Heart left ventricle (tissue), 16 donors: ENCODE measurements around the gene KLK14. TPM values are rescaled to one million over a fixed set of nuclear protein-coding genes. Genes with fewer than 3 reads are reported as not detected.

Experiments used
- ATAC-seq, 4 donors: fragments of 200-7000 bp; cut with Tn5 transposase; one replicate each; pipeline ENCODE4 v1.9.1; 2020 to 2022; ENCODE audit warnings: moderate library complexity in 4 of 4, mild to moderate bottlenecking in 3 of 4, moderate number of reproducible peaks in 1 of 4
- DNase-seq, 5 donors: peaks; one replicate each; pipeline ENCODE4 v3.0.0-alpha.2; 2020
- H3K27ac ChIP-seq, 12 donors: fragments of 200-600 bp; sonication (generic) in 4 of 12; one replicate each; pipeline versions ENCODE4 v1.5.0 to v1.8.0; 2016 to 2022; ENCODE audit warnings: mild to moderate bottlenecking in 2 of 12
- H3K27me3 ChIP-seq, 9 donors: fragments of 200-600 bp; sonication (generic) in 2 of 9; one replicate each; pipeline versions ENCODE4 v1.5.1 to v1.8.0; 2016 to 2022; ENCODE audit warnings: mild to moderate bottlenecking in 3 of 9
- H3K36me3 ChIP-seq, 9 donors: fragments of 200-600 bp; sonication (generic) in 2 of 9; one replicate each; pipeline versions ENCODE4 v1.5.0 to v1.8.0; 2018 to 2022; ENCODE audit warnings: mild to moderate bottlenecking in 2 of 9
- H3K4me1 ChIP-seq, 12 donors: fragments of 200-600 bp; sonication (generic) in 4 of 12; one replicate each; pipeline versions ENCODE4 v1.5.0 to v1.8.0; 2016 to 2022; ENCODE audit warnings: mild to moderate bottlenecking in 3 of 12
- H3K4me3 ChIP-seq, 12 donors: fragments of 200-600 bp; sonication (generic) in 4 of 12; one replicate each; pipeline versions ENCODE4 v1.5.0 to v1.8.0; 2017 to 2022; ENCODE audit warnings: mild to moderate bottlenecking in 9 of 12, moderate library complexity in 4 of 12
- H3K9me3 ChIP-seq, 12 donors: fragments of 200-600 bp; sonication (generic) in 4 of 12; one replicate each; pipeline versions ENCODE4 v1.5.0 to v1.8.0; 2016 to 2022; ENCODE audit warnings: mild to moderate bottlenecking in 1 of 12
- CTCF ChIP-seq, 12 donors: fragments of 200-600 bp; sonication (generic) in 4 of 12; IDR thresholded peaks; one replicate each; pipeline versions ENCODE4 v1.5.0 to v1.8.0; 2018 to 2022; ENCODE audit warnings: antibody characterized with exemption in 12 of 12, mild to moderate bottlenecking in 5 of 12
- POLR2A ChIP-seq, 2 donors: fragments of 450-650 bp; IDR thresholded peaks; one replicate each; pipeline ENCODE4 v1.6.1; 2017; ENCODE audit warnings: antibody characterized with exemption in 2 of 2, mild to moderate bottlenecking in 2 of 2, moderate library complexity in 2 of 2
- WGBS, 4 donors: extraction: QIAGEN DNeasy Blood & Tissue Kit in 2 of 4; methylation state at CpG; one replicate each; pipeline versions ENCODE4 v1.1.5 to v1.1.7; 2013 to 2018; 5-methylcytosine and 5-hydroxymethylcytosine counted together
- intact Hi-C, 10 donors: fragments of 100-400 bp; cut with DNase I; formaldehyde crosslinking; loops; one replicate each; pipeline versions ENCODE4 v1.11.1 to v1.14.2; 2022
- polyA plus RNA-seq, 2 donors: library from polyadenylated mRNA; stranded (reverse); fragments of 200-250 nt; gene quantifications; one replicate each; pipeline ENCODE4 v1.2.3, GENCODE V29; 2013
- total RNA-seq, 9 donors: library from RNA; depleted of rRNA in 2 of 9; stranded (reverse); fragments of >200 nt in 2 of 9; fragmentation: NEBNext Ultra II Directional in 3 of 9; extraction: Animal tissue kit (Norgen Biotek cat#: 25700) in 3 of 9; gene quantifications; one replicate each; pipeline versions ENCODE4 v1.1.0 to v1.2.4, GENCODE V29; 2016 to 2023
- donor health status: ischemic (EF 13 %, LVEDD 7.1; RV severe dilation, severe dysfunction).
- donor health status: healthy with polysubstance abuse.
- donor health status: DM: no; HTN: yes; CAD: no.
- donor health status: DM: no; HTN: no; CAD: no.
- donor health status: ischemic (EF 25% LVEDD 6.9; RV normal size, moderate dysfunction).
- donor health status: ischemic (EF 25% LVEDD 5.7; RV mildly dilated, moderate dysfunction).
- donor health status: healthy.
- donor health status: DM: yes; HTN: yes; CAD: no.
- donor health status: ischemic (EF 35%, LVEDD 5.7; RV mildly dilated, moderate dysfunction).
- donor health status: nonischemic (EF 11% LVEDD 7.7; RV severe dilation, severe dysfunction).
- donor health status: DM: yes; HTN: yes; CAD: no.
- donor health status: PGD.
- donor health status: ischemic (EF 29% LVEDD 5.4; RV normal size, mild dysfunction).
- donor health status: nonischemic (EF 23%, LVEDD 6.1; RV moderate dilation, normal function).

Gene KLK14
- total and polyA plus RNA-seq, 11 donors, result 0.17 to 0.64 (median 0.33) TPM; not detected in 4

GRCh38 chr19:51084505-51084904 lies 1.8 kb upstream of the KLK14 start:
- no peak overlapping the region for H3K27ac ChIP-seq
- DNase-seq, result no peak
- no peak overlapping the region for H3K4me3 ChIP-seq
- H3K9me3 ChIP-seq, result no peaks in the 10 kb centered on the region
- H3K36me3 ChIP-seq, result no peaks in the 10 kb centered on the region
- no peak for ATAC-seq
- 75 to 83% (median 78%) methylated on average over 7 of the region's 7 CpGs for WGBS, 4 donors
- peaks cover 0 to 5% (median 1%) of the 10 kb centered on the region in 12 donors for H3K4me1 ChIP-seq
- H3K27me3 ChIP-seq, result no peaks in the 10 kb centered on the region
- no peak for TF ChIP-seq CTCF (IDR thresholded peaks at IDR 0.05)
- TF ChIP-seq POLR2A (IDR thresholded peaks at IDR 0.05), result no peak
- intact Hi-C loops, result loop anchor here in 1 of 10 donors (5.0 kb wide), 1 partner anchor 52 kb away; no protein-coding TSS in a partner anchor

GRCh38 chr19:51083783-51084182 lies 1.1 kb upstream of the KLK14 start:
- intact Hi-C loops, result loop anchor here in 1 of 10 donors (5.0 kb wide), 1 partner anchor 51 kb away; no protein-coding TSS in a partner anchor
- no peak for ATAC-seq
- 74 to 80% (median 78%) methylated on average over 14 of the region's 14 CpGs for WGBS, 4 donors

GRCh38 chr19:51083181-51083580 lies 494 bp upstream of the KLK14 start:
- Histone ChIP-seq H3K9me3 (no peaks in the 10 kb centered on the region), H3K4me3 (no peak overlapping the region), H3K27me3 (no peaks in the 10 kb centered on the region), H3K27ac (no peak overlapping the region), H3K4me1 (peaks cover 0 to 8% (median 4%) of the 10 kb centered on the region in 12 donors), H3K36me3 (no peaks in the 10 kb centered on the region)
- 41% methylated on average over 4 of the region's 4 CpGs for WGBS, 4 donors
- intact Hi-C loops, result loop anchor here in 1 of 10 donors (5.0 kb wide), 1 partner anchor 51 kb away; no protein-coding TSS in a partner anchor
- DNase-seq (no peak), ATAC-seq (no peak)
- TF ChIP-seq POLR2A (IDR thresholded peaks at IDR 0.05), result no peak
- no peak for TF ChIP-seq CTCF (IDR thresholded peaks at IDR 0.05)

More at GRCh38 chr19:51083783-51084182, 1.1 kb upstream of the KLK14 start:
- Histone ChIP-seq H3K27ac (no peak overlapping the region), H3K9me3 (no peaks in the 10 kb centered on the region), H3K27me3 (no peaks in the 10 kb centered on the region), H3K4me3 (no peak overlapping the region), H3K36me3 (no peaks in the 10 kb centered on the region), H3K4me1 (peaks cover 0 to 8% (median 4%) of the 10 kb centered on the region in 12 donors)
- DNase-seq, result no peak
- TF ChIP-seq POLR2A (IDR thresholded peaks at IDR 0.05), result no peak
- no peak for TF ChIP-seq CTCF (IDR thresholded peaks at IDR 0.05)

GRCh38 chr19:51081476-51081875 lies 1.2 kb downstream of the KLK14 start:
- Histone ChIP-seq H3K27me3 (no peaks in the 10 kb centered on the region), H3K27ac (no peak overlapping the region), H3K4me1 (peaks cover 0 to 8% (median 4%) of the 10 kb centered on the region in 12 donors), H3K36me3 (no peaks in the 10 kb centered on the region), H3K9me3 (no peaks in the 10 kb centered on the region), H3K4me3 (no peak overlapping the region)
- 79 to 85% (median 80%) methylated on average over 9 to 14 of the region's 14 CpGs for WGBS, 4 donors
- TF ChIP-seq CTCF (IDR thresholded peaks at IDR 0.05) (no peak), POLR2A (IDR thresholded peaks at IDR 0.05) (no peak)
- ATAC-seq (no peak), DNase-seq (no peak)
- intact Hi-C loops, result loop anchor here in 1 of 10 donors (5.0 kb wide), 1 partner anchor 49 kb away; no protein-coding TSS in a partner anchor
